SJSA1 (cell line): ENCODE measurements around the gene ACADSB. TPM values are rescaled to one million over a fixed set of nuclear protein-coding genes. Genes with fewer than 3 reads are reported as not detected.
A peak's percentile ranks its signal among the peaks of the same experiment; 100 is the strongest.

Experiments
- DNase-seq, 2 experiments: peaks; one replicate each; pipeline ENCODE4 v3.0.0-alpha.2; 2015 to 2020; ENCODE audit warnings: low spot score in 2 of 2, low read depth in 1 of 2
- H3K27ac ChIP-seq: fragments of 250-450 bp; sonication (Bioruptor Pico); 2 replicates; pipeline ENCODE4 v1.5.1; 2020; ENCODE audit warnings: mild to moderate bottlenecking, moderate library complexity
- H3K27me3 ChIP-seq: fragments of 250-450 bp; sonication (Bioruptor Pico); replicated peaks from 2 replicates; pipeline ENCODE4 v1.5.1; 2020; ENCODE audit warnings: mild to moderate bottlenecking, moderate library complexity
- H3K36me3 ChIP-seq: fragments of 250-450 bp; sonication (Bioruptor Pico); 2 replicates; pipeline ENCODE4 v1.5.1; 2020; ENCODE audit warnings: mild to moderate bottlenecking
- H3K4me1 ChIP-seq: fragments of 250-450 bp; sonication (Bioruptor Pico); replicated peaks from 2 replicates; pipeline ENCODE4 v1.6.1; 2021; ENCODE audit warnings: mild to moderate bottlenecking
- H3K4me3 ChIP-seq: fragments of 250-450 bp; sonication (Bioruptor Pico); 2 replicates; pipeline ENCODE4 v1.5.1; 2020; ENCODE audit warnings: mild to moderate bottlenecking
- H3K9me3 ChIP-seq: fragments of 250-450 bp; sonication (Bioruptor Pico); replicated peaks from 2 replicates; pipeline ENCODE4 v1.5.1; 2020; ENCODE audit warnings: mild to moderate bottlenecking
- total RNA-seq: library from RNA; depleted of rRNA; stranded (reverse); fragments of >200 nt; shearing (Covaris generic); gene quantifications from 2 replicates; pipeline ENCODE4 v1.2.3, GENCODE V29; 2014

The ACADSB gene
- total RNA-seq, 1 experiment from 2014 or later, result 10.3 TPM

DNA sequence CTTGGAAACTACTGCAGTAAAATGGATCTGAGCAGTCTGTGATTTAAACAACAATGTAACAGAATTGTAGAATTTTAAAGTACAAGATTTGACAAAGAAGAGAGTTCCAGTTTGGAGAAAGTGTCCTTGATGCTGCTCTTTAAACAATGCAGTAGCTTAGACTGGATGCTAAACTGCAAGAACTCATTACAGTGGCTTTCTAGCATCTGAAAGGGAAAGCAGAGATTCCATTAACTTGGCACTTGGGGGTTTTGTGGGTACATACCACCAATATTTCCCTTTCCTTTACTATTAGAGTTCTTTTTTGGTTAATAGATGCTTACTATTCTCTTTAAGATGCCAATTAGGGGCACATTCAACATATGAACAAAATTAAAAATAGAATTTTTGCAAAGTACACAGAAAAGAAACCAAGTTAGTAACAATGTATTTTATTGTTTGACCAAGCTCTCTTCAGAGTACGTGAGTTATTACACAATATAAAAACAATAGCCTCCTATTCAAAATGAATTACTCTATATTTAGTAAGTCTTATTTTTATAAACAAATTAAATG, 16.7 kb upstream of the ACADSB start:
- Histone ChIP-seq H3K4me1 (0 out of 2 replicates have a peak, but pooled peaks cover 4% of the 10 kb centered on the region), H3K27ac (no peak overlapping the region), H3K36me3 (peaks cover 36% of the 10 kb centered on the region), H3K4me3 (no peak overlapping the region), H3K27me3 (no peaks in the 10 kb centered on the region), H3K9me3 (no peaks in the 10 kb centered on the region)
- DNase-seq, result no peak

DNA sequence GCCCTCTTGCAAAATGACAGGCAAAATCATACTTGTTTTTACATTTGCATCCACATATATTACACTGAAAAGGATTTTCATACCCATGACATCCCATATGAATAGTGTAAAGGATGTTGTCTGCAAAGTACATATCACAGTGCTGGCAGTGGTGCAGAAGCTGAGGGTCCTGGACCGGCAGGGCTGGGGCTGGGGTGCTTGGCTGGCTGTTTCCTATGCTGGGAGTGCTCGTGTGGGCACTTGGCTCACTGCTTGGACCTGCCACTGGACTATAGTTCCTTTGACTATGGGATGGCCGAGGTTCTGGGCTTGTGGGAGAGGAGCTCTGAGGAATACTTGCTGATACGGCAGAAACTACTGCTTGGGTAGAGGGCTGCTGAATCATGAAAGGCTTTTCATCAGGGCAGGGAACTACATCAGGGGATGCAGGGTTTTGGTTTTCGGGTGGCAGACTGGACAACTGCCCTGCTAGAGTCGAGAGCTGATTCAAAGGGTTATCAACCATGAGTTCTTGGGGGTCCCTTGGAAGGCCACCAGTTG, 14.9 kb upstream of the ACADSB start:
- Histone ChIP-seq H3K36me3 (peaks cover 39% of the 10 kb centered on the region), H3K27ac (no peak overlapping the region), H3K4me3 (no peak overlapping the region), H3K9me3 (no peaks in the 10 kb centered on the region), H3K4me1 (no peaks in the 10 kb centered on the region), H3K27me3 (no peaks in the 10 kb centered on the region)
- no peak for DNase-seq

DNA sequence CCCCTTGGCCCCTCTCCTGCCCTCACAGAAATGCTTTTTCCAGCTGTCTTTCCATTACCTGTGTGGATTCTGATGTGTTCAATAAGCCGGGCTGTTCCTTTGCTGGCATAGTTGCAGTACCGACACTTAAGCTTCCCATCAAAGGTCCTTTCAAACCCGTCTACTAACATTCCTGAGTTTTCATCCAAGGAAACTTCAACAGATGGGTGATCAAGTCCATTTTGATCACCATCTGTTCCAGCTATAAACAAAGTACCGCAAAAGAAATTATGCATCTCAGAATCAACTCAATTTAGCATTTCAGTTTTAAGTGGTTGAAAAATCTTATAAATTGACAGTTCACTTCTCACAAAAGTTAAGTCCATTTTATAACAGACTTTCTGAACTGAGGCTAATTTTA, 12.9 kb upstream of the ACADSB start:
- H3K9me3 ChIP-seq, result no peaks in the 10 kb centered on the region
- peaks cover 35% of the 10 kb centered on the region for H3K36me3 ChIP-seq
- DNase-seq, result no peak
- no peak overlapping the region for H3K27ac ChIP-seq
- H3K4me1 ChIP-seq, result peaks cover 7% of the 10 kb centered on the region
- H3K27me3 ChIP-seq, result no peaks in the 10 kb centered on the region
- no peak overlapping the region for H3K4me3 ChIP-seq

DNA sequence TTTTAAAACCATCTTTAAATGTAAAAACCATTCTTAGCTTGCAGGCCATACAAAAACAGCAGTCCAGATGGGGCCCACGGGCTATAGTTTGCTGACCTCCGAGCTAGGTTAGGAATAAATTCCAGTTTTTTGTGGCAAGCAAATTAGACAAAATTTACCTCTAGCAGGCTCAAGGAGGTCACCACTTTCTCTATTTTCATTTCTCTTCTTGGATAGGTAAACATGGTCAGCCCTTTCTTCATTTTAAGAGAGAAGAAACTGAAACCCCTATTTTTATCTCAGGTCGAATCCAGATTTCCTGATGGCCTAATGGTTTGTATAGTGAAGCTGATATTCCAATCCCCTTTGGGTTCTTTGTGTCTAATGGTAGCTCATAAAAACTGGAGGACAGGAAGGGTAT, 10.9 kb upstream of the ACADSB start:
- DNase-seq, result no peak
- Histone ChIP-seq H3K9me3 (no peaks in the 10 kb centered on the region), H3K27ac (no peak overlapping the region), H3K4me3 (no peak overlapping the region), H3K36me3 (peaks cover 35% of the 10 kb centered on the region), H3K4me1 (peaks cover 7% of the 10 kb centered on the region), H3K27me3 (no peaks in the 10 kb centered on the region)

DNA sequence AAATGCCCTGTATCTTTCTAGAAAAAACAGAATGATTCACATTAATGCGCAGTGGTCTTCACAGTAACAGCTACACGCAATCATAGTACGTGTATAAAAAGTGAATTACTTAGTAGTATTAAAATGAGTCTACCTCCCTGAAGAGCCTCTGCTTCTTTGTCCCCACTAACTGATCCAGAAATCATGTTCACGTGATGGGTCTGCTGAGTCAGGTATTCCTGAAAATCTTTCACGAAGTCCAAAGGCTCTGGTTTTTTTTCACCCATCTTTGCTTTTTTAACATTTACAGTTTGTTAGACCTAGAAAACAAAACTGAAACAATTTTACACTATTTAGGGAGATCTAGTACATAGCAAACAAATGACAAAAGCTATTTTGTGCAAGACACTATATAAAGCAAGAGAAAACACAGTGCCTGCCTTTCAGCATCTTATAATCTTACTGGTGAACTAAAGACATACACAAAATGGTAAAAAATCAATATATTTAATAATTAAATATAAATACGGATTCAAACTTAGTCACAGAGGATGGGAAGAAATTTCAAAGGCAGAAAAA, 10.4 kb upstream of the ACADSB start:
- Histone ChIP-seq H3K27me3 (no peaks in the 10 kb centered on the region), H3K36me3 (peaks cover 35% of the 10 kb centered on the region), H3K27ac (no peak overlapping the region), H3K4me3 (no peak overlapping the region), H3K4me1 (peaks cover 7% of the 10 kb centered on the region), H3K9me3 (no peaks in the 10 kb centered on the region)
- DNase-seq, result no peak

DNA sequence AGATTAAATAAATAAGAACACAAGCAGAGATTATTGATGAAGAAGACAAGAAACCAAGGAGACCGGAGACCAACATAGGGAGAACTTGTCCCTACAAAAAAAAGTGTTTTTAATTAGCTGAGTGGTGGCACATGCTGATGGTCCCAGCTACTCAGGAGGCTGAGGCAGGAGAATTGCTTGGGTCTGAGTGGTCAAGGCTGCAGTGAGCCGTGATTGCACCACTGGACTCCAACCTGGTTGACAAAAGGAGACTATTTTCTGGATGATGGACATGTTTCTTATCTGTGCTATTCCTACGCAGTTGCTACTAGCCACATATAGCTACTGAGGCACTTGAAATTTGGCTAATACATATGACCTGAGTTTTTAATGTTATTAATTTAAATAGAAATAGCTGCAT, 9.9 kb upstream of the ACADSB start:
- peaks cover 32% of the 10 kb centered on the region for H3K36me3 ChIP-seq
- peaks cover 7% of the 10 kb centered on the region for H3K4me1 ChIP-seq
- H3K4me3 ChIP-seq, result no peak overlapping the region
- H3K27me3 ChIP-seq, result no peaks in the 10 kb centered on the region
- DNase-seq, result no peak
- no peaks in the 10 kb centered on the region for H3K9me3 ChIP-seq
- H3K27ac ChIP-seq, result no peak overlapping the region

DNA sequence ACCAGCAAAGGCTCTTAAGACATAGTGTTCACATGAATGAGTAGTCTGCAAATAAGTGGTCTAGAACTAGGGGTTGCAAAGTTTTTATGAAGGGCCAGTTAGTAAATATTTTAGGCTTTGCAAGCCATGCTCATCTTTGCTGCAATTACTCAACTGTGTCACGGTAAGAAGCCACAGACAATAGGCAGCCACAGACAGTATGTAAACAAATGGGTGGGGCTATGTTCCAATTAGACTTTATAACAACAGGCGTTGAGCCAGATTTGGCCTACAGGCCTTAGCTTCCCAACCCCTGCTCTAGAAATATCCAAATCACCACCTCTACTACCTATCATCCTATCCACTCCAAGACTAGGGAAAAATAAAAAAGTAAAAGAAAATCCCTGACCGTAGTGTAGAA, 9.5 kb upstream of the ACADSB start:
- H3K27ac ChIP-seq, result no peak overlapping the region
- H3K36me3 ChIP-seq, result peaks cover 29% of the 10 kb centered on the region; the same call in 1 of the 2 replicates
- DNase-seq, result peak in 1 of 2 experiments; percentile 2
- no peak overlapping the region for H3K4me3 ChIP-seq
- peaks cover 7% of the 10 kb centered on the region for H3K4me1 ChIP-seq
- H3K27me3 ChIP-seq, result no peaks in the 10 kb centered on the region
- H3K9me3 ChIP-seq, result no peaks in the 10 kb centered on the region

DNA sequence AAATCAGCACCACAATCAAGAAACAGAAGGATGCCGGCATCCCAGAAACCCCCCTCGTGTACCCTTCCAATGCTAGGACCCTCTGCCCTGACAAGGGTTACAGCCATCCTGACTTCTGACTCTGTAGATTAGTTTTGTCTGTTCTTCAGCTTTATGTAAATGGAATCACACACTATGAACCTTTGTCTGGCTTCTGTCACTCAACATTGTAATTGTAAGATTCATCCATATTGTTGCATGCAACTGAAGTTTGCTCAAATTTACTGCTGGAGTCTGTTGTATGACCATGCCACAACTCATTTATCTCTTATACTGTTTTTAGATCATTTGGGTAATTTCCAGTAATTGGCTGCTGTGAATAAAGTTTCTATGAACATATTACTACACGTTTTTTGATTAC, 8.7 kb upstream of the ACADSB start:
- Histone ChIP-seq H3K36me3 (peaks cover 22% of the 10 kb centered on the region; the same call in 1 of the 2 replicates), H3K4me3 (no peak overlapping the region), H3K4me1 (peaks cover 7% of the 10 kb centered on the region), H3K27ac (no peak overlapping the region), H3K27me3 (no peaks in the 10 kb centered on the region), H3K9me3 (no peaks in the 10 kb centered on the region)
- DNase-seq, result no peak

DNA sequence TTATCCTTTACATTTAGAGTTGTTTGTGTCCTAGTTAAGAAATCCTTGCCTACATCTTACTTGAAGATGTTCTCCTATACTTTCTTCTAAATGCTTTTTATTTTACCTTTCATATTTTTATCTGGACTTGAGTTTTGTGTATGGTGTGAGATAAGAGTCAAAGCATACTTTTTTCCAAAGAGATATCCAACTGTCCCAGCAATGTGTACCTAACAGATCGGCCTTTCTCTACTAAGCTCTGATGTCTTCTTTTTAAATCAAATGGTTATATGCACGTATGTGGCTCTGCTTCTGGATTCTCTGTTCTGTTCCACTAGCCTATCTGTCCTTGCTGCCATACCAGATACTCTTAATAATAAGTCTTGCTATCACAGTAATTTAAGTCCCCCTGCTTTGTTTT, 7.4 kb upstream of the ACADSB start:
- H3K27me3 ChIP-seq, result no peaks in the 10 kb centered on the region
- H3K27ac ChIP-seq, result no peak overlapping the region
- peaks cover 13% of the 10 kb centered on the region; the same call in 1 of the 2 replicates for H3K36me3 ChIP-seq
- H3K4me3 ChIP-seq, result no peak overlapping the region
- DNase-seq, result no peak
- no peaks in the 10 kb centered on the region for H3K9me3 ChIP-seq
- peaks cover 7% of the 10 kb centered on the region for H3K4me1 ChIP-seq

DNA sequence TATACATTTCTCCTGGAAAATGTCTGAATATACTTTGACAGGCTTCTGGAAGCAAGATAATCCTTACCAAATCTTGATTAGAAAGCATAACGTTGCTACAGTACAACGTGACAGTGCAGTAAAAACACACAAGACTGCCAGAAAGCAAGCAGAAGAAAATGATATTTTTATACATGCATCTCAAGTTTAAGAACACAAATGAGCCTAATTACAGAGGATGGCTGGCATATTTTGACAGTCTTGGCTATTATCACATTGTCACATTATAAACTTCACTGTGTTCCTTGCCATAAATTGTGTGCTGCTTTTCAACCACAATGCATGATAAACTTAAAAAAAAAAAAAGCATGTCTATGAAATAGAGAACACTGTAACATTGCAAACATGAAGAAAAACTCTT, 4.5 kb upstream of the ACADSB start:
- Histone ChIP-seq H3K9me3 (no peaks in the 10 kb centered on the region), H3K4me1 (peaks cover 15% of the 10 kb centered on the region), H3K4me3 (no peak overlapping the region), H3K27me3 (no peaks in the 10 kb centered on the region), H3K27ac (no peak overlapping the region), H3K36me3 (peaks cover 5% of the 10 kb centered on the region)
- no peak for DNase-seq

DNA sequence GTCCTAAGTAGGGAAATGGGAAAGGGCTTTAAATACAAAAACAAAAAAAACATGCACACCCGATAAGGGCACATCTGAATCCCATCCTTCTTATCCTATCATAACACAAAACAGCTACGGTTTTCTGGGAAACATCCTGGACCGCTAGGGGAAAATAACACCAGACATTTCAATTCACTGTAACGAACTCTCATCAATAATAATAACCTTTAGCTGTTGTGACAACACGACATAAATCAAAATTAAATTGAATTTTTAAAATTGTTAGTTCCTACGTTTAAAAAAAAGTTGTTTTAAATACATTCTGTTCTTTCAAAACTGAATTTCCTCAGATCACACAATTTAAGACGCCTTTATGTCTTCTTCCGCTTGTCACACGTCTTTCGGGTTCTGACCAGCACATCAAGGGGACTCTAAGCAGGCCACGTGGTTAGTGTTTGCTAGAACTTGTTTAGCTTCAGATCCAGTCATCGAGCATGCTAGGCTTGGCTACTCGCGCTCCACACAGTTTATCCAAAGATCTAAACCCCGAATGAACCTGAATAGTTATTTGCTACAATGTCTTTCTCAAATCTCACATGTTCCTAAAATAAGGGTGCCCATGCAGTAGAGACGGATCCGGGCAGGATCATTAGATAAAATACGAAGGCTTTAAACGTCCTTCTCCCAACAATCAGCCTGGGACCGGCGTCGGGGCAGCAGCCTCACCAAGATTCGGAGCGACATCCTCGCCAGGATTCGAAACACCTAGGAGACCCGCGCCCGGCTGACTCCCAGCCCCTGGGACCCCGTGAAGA, 1.1 kb upstream of the ACADSB start:
- no peaks in the 10 kb centered on the region for H3K27me3 ChIP-seq
- no peaks in the 10 kb centered on the region for H3K9me3 ChIP-seq
- H3K4me1 ChIP-seq, result peaks cover 15% of the 10 kb centered on the region
- H3K4me3 ChIP-seq, result peak overlapping the region; percentile 91
- H3K27ac ChIP-seq, result no peak overlapping the region
- DNase-seq, result peak in 1 of 2 experiments; percentile 39
- peaks cover 5% of the 10 kb centered on the region for H3K36me3 ChIP-seq

DNA sequence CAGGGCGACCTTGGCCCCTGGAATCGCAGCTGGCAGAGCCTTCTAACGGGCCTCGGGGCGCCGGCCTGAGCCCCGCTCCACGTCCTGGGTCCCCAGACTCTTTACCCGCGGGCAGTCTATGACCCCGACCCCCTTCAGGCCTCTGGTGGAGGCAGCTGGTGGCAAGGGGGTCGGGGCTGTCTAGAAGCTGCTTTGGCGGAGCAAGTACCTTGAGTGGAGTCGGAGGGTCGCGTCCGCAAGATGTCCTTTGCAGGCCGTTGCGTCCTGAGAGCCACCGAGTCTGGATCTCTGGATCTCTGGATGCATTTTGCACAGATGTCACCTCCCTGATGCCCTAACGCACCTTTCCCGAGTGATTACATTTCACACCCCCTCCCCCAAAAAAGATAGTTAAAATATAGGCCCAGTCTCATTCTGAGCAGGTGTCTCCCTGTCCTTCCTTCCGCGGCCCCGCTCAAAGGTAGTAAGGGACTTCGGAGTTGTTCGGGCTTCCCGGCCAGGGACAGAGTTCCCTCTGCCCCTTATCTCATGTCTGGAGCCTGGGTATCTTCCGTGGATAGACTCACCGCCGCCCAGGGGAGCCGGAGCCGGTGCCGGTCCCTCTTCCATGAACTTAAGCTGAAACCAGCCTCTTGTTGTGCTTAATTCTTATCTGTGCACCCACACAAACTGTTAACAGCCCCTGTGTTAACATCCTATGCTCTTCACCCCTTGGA, 457 bp downstream of the ACADSB start:
- peaks cover 15% of the 10 kb centered on the region for H3K4me1 ChIP-seq
- no peaks in the 10 kb centered on the region for H3K27me3 ChIP-seq
- no peaks in the 10 kb centered on the region for H3K9me3 ChIP-seq
- DNase-seq, result peak in 1 of 2 experiments; percentile 23
- H3K36me3 ChIP-seq, result peaks cover 5% of the 10 kb centered on the region
- H3K27ac ChIP-seq, result no peak overlapping the region
- peak overlapping the region; percentile 91 for H3K4me3 ChIP-seq

DNA sequence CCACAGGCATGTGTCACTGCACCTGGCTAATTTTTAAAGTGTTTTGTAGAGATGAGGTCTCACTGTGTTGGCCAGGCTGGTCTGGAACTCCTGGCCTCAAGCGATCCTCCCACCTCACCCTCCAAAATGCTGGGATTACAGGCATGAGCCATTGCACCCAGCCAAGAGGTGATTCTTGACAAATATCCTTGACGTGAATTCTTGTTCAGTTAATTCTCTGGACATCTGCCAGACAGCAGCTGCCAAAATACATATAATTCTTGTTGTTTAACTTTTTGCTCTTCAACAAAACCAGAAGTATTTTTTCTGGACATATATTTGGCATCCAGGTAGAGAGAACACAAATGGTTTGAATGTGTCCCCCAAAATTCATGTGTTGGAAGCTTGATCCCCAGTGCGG, 3.2 kb downstream of the ACADSB start:
- DNase-seq, result no peak
- Histone ChIP-seq H3K36me3 (peaks cover 5% of the 10 kb centered on the region), H3K27me3 (no peaks in the 10 kb centered on the region), H3K4me3 (no peak overlapping the region), H3K27ac (no peak overlapping the region), H3K4me1 (peaks cover 15% of the 10 kb centered on the region), H3K9me3 (no peaks in the 10 kb centered on the region)
